HT-29 (cell line): ENCODE results near the gene NFAM1. TPM values are rescaled to one million over a fixed set of nuclear protein-coding genes. Genes with fewer than 3 reads are reported as not detected.
A peak's percentile ranks its signal among the peaks of the same experiment; 100 is the strongest.

ENCODE experiments used
- DNase-seq: peaks from one replicate; pipeline ENCODE4 v3.0.0-alpha.2; 2015; ENCODE audit warnings: low spot score
- total RNA-seq: library from RNA; depleted of rRNA; stranded (reverse); fragments of >200 nt; shearing (Covaris generic); gene quantifications from 2 replicates; pipeline ENCODE4 v1.2.3, GENCODE V29; 2014; rRNA removed

NFAM1 gene, protein sequence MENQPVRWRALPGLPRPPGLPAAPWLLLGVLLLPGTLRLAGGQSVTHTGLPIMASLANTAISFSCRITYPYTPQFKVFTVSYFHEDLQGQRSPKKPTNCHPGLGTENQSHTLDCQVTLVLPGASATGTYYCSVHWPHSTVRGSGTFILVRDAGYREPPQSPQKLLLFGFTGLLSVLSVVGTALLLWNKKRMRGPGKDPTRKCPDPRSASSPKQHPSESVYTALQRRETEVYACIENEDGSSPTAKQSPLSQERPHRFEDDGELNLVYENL
- not detected in 2 replicates for total RNA-seq

DNA sequence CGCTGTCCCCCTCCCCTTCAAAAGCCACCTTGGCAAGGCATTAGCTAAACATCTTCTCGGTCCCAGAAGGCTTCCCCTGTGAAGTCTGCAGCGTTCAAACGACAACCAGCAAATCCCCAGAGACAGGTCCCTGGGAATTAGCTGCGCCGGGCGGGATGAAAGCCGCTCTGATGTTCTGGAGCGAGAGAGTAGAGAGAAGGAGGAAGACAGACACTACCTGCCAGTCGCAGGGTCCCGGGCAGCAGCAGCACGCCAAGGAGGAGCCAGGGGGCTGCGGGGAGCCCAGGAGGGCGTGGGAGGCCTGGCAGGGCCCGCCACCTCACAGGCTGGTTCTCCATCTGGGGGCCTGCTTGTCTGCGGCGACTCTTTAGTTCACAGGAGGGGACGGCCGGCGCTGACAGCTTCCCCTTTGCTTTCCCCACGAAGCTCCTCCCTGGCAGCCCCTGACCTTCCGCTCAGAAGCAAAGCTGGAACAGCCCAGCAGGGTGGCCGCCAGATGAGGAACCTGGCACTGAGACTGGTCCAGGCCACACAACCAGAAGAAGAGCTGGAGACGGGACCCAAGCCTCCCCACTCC, at the start of gene NFAM1:
TSS of gene NFAM1 (minus strand) at position 384 of the 577 bp plus-strand sequence. CDS start at position 338, 46 bp downstream.
- no peak for DNase-seq

DNA sequence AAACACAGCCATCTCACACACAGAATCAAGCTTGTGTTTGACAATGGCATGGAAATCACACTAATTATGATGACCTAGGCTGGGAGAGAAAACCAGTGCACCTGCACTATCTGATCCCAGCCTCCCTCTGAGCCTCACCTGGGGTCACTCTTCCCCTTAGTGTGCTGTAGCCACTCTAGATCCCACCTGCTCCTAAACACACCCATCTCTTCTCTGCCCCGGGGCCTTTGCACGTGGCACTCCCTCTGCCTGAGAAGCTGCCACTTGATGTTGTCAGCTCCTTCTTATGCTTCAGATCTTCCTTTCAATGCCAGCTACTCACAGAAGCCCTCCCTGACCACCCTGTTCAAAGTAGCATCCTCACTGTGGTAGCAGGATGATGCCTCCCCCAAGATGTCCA, 42.9 kb upstream of the NFAM1 start:
- no peak for DNase-seq

DNA sequence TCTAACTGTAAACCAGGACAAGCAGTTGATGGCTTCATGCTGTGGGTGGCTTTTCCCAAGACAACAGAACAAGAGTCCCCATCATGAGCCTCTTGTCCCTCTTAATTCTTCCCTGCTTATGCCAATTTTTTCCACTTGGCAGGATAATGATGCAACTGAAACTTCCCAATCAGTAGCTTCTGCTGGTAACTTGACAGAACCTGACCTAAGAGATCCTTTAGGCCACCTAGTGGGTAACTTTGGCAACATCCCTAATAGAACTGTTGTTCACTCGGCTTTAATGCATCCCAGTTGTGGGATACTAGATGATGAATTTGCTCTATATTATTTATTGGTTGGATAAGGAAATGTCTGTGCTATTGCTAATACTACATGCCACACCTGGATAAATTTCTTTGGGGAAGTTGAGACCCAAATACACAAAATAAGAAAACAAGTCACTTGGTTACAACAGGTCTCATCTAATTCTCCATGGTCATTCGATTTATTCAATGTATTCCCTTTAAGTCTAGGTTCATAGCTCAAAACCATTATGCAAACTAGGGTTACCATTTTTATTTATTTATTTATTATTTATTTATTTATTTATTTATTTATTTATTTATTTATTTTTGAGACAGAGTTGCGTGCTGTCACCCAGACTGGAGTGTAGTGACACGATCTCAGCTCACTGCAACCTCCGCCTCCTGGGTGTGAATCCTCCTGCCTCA, 41.4 kb upstream of the NFAM1 start:
- DNase-seq = peak; percentile 78

DNA sequence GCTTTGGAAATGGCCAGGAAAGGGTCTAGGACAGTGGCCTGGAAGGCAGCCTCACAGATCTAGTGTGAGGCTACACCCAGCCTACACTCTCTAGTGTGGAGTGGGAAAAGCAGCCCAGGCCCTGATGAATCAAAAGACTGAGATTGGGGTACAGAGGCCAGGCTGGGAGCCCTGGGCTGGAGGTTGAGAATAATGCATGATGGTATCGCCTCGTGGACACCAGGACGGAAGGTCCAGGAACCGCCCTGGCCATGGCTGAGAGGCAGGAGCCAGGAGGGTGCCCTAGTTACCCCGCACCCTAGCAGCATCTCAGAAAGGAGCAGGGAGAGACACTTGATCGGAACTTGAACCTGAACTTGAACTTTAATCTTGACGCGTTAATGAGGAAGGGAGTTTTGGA, 40.5 kb upstream of the NFAM1 start:
- no peak for DNase-seq

DNA sequence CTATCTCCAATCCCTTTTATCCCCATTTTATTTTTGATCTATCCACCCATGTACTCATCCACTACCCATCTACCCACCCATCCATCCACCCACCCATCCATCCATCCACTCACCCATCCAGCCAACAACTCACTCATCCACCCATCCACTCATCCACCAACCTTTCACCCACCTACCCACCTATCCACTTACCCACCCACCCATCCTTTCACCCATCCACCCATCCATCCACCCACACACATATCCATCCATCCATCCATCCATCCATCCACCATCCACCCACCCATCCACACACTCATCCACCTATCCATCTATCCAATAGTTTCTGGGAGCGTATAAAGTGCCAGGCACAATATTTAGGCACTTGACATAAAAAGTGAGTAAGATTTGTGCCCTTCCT, 39.2 kb upstream of the NFAM1 start:
- DNase-seq = no peak

DNA sequence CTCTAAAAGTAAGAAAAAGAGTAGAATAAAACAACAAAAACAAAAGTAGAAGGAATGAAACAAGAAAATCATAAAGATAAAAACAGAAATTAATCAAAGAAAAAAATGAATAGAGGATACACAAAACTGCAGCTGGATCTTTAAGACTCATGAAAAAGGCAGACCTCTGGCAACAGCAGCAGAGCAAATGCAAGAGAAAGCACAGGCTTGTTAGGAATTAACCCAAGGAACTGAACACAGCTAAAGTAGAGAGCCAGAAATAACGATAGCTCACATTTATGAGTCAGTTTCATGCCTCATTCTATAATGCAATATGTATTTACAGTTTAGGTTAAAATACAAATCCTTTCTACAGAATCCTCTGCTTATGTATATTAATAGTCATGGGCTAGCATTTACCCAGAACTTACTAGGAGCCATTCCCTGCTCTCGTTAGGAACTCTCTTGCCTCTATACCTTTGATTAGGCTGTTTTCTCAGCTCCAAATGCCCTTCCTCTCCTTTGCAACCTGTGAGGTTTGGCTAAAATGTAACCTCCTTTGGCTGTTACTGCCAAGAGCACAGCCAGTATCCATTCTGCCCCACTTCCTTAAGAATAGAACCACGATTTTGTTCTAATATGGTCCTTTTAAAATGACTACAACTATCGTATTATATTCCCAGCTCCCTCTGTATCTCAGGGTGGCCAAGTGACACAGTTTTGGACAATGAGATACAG, 38.3 kb upstream of the NFAM1 start:
- no peak for DNase-seq

DNA sequence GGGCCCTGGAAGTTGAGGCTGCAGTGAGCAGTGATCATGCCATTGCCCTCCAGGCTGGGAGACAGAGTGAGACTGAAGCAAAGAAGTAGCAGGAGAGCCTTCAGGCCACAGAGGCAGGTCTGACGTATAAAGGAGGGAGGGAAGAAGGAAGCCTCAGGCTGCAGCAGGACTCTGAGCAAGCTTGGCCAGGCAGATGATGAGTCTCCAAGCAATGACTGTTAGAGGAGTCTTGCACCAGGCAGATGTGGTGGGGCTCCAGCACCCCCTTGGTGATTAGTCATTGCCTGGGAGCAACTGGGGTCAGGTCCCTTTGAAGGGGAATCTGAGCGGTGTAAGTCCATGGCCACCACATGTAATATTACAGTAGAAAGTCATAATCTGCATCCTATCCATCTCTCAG, 36.6 kb upstream of the NFAM1 start:
- DNase-seq = no peak

DNA sequence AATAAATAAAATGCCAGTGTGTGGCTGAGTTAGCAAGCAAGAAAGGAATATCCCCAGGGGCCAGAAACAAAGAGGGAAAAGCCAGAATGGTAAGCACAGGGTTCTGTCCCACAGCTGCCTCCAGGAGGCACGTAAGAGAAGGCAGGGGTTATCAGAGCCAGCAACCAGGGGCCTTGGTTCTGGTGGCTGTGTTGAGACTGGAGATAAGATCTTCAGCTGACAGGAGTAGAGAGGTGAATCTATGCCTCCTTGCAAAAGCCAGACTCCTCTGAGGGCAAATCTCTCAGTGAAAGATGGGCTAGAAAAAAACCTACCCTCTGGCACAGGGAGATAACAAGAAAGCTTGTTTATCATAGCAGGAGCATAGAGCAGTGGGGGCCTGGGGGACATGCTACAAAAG, 29.8 kb upstream of the NFAM1 start:
- DNase-seq = no peak

DNA sequence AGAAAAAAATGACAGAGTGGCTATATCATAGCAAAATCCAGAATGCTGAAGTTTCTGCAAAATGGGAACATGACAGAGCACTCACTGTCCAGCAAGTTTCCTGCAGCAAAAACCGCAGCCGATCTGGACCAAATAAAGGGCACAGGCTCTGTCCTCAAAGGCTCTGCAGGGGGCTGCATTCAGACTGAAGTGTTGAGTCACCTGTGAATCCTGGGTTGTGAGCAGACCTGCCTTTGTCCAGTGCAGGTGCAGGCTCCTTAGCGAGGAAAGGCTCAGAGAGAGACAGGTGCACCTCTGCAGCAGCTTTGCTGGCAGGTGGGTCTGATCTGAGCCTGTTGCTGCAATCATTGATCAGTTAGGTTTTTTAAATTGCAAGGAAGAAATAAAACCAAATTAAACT, 29.3 kb upstream of the NFAM1 start:
- DNase-seq = no peak

DNA sequence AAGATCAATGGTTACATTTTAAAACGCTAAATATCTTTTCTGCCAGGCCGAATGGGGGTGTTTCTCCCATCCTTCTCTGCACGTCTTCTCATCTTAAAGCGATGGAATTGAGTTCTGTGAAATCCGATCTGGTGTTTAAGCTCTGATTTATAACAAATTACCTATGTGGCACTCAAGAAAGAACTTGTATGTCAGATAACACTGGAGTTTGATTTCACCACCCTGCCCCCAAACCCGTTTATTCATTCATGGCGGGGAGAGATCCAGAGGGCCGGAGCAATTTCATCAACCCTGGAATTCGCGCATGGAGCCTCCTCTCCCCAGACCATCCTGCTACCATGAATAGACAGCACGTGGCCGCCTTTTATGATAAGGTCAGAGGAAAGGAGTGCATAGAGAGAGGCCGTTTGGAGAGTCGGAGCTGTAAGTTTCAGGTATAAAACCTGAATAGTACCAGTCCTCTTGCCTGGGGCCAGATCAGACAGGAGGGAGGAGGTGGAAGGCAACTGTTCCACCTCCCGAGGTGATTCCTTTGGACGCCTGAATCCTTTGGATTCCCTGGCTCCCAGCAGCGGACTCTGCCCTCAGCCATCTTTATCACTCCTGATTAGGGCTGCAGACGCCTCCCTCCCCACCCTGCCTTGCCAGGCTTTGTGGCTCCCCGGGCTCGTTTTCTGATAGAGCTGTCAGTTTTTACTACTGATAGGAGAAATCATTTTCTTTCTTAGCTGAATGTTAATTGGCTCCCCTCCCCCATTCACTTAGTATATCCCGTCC, 27.3 kb upstream of the NFAM1 start:
- DNase-seq = no peak

DNA sequence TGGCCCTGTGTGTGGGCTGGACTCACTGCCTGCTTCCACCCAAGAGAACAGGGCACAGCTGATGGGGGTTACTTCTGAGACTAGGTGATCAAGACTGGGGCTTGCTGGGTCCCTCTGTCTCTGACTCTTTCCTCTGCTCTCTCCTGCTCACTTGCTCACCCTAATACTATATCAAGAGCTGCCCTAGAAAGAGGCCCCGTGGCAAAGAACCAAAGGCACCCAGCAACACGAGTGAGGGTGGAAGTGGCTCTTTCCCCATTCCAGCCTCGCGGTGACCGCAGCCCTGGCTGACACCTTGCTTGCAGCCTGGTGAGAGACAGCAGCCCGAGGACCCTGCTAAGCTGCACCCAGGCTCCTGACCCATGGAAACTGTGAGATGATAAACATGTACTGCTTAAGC, 20.7 kb upstream of the NFAM1 start:
- no peak for DNase-seq

DNA sequence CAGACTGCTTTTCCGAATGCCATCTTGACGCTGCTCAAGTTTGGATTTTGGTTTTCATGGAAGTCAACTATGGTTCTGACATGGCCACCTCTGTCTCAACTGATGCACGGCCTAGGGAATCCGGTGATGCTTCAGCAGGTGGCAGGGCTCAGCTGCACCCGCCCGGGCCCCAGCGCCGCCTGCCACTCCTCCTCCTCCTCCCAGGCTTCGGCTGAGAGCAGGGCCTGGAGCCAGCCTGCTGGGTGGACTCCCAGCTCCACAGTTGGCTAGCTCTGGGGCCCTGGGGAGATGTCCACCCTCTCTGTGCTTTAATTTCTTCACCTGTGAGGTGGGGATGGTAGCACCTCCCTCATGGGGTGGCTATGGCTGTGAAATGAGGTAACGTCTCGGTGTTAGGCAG, 20.3 kb upstream of the NFAM1 start:
- DNase-seq = no peak

DNA sequence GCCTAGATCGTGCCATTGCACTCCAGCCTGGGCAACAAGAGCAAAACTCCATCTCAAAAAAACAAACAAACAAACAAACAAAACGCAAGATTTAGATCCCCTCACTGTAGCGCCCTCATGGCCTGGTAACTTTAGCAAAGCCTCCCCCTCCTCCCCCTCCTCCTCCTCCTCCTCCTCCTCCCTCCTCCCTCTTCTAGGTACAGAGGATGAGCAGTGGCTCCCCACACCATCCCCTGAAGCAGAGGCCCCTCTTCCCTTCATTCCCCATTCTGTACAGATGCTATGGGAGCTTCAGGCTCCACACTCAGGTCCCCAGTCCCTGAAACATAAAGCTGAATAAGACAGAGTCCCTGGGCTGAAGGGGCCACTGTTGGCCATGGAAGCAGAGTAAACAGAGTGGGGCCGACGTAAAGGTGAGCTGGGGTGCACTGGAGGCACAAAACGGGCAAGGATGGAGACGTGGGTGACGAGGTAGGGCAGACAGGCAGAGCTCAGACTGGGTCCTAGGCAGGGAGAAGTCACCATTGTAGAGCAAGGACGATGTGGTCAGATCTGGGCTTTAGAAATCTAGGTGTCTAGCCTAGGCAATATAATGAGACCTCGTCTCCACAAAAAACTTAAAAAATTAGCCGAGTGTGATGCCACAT, 19.4 kb upstream of the NFAM1 start:
- DNase-seq = no peak

DNA sequence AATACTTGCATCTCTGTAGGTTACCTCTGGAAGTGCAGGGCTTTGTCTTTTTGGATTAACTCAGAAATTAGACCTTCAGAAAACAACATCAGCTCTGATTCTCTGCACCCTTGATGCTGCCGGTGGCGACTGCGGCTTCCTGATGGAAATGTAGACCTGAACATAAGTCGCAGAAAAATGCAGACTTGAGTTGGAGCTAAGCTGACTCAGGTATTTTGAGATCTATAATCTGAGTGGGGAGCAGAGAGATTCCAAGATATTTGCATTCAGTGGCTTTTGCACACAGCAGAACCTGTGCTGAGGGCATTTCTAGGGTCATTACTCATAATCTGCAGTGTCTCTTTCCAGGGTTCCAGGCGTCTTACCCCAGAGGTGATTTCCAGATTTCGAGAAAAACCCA, 18.7 kb upstream of the NFAM1 start:
- no peak for DNase-seq

DNA sequence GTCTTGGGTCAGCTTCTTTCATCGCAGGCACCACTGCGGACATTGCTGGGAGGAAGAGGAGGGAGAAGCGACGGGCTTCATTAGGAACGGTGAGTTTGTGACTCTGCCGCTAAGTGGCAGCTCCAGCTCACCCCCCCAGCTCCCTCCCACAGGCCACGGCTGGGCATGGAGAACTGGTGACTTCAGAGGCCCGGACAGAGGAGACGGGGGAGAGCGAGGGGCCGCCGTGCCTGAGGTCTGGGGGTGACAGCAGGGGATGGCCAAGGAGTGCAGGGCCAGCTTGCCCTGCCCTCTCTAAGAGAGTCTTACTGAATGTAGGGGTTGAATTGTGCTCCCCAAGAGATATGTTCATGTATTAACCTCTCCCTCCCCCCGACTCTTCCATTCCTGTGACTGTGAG, 13.9 kb upstream of the NFAM1 start:
- no peak for DNase-seq

DNA sequence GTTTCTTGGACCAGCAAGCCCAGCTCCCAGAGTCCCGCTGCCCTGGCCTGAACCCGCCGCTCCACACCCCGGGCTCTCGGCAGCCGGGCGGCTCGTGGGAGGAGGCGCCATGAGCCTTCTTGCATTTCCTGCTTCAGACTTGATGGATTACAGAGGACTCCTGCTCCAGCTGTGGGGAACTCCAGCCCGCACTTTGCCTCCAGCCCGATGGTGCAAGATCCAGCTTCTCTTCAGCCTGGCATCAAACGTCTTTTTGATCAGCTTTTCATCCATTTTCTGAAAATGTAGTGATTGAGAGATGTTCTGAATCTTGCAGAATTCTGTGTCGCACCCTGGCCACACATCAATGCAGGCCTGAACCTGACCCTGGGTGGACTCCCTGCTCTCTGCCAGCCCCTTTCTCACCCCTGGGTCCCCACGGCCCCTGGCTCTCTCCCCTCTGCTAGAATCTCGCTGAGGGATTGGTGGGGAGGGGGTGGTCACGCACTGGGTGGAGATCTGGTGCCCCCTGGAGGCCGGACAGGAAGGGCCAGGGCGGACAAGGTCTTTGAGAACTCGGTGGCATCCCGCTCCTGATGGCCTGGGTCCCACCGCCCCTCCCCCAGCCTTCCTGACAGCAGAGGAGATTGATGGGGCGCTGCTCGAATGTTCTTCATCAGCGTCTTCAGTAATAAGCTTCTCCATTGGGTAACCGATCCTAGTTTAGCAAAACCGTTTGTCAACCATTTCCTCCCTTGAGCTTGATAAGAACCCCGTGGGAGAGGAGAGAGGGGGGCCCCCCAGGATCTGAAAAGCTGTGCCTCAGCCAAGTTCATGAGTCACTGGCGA, 12.1 kb upstream of the NFAM1 start:
- DNase-seq = peak; percentile 69

DNA sequence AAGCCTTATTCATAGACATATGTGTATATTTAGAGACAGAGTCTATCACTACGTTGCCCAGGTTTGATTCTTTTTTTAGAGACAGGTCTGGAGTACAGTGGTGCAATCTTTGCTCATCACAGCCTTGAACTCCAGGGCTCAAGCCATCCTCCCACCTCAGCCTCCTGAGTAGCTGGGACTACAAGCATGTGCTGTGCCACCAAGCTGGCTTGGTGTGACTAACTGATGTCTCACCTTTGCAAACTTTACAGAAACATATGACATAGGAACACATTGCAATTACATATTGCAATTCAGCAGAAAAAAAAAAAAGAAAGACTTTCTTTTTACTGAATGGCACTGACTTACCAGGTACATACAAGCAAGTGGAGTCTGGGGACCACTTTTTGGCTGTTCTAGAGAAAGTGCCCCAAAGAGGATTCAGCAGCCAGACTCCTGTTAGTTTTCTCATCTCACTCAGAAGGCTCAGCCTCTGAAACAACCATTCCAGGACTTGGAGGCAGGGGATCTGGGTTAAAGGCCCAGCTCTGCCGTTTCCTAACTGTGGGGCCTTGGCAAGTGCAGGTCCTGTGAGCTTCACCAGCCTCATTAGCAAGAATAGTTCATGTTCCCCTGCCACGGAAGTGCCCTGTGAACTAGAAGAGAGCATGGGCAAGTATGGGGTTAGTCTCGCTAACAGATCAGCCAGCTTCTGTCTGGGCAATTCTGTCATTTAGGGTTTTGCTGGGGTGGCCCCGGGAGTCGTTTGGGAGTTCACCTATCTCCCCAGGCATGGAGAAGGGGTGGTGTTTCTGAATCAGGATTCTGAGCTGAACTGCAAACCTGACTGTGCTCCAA, 11.3 kb upstream of the NFAM1 start:
- no peak for DNase-seq

DNA sequence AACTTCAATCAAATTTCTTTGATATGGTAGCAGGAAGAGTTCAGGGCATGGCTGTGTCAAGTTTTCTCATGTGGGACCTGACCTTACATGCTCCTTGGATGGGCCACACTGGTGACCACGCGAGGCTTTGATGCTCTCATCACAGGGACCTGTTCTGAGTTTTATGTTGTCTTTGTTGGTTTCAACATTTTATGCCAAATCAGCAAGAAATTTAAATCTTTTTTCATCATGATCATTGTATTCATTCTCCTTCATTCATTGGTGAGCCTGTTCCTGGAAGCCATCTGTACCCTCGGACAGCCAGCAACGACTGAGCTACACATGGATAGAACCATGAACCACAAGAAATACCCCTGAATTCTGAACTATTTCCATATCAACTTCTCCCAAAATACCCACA, 10.5 kb upstream of the NFAM1 start:
- DNase-seq = no peak

DNA sequence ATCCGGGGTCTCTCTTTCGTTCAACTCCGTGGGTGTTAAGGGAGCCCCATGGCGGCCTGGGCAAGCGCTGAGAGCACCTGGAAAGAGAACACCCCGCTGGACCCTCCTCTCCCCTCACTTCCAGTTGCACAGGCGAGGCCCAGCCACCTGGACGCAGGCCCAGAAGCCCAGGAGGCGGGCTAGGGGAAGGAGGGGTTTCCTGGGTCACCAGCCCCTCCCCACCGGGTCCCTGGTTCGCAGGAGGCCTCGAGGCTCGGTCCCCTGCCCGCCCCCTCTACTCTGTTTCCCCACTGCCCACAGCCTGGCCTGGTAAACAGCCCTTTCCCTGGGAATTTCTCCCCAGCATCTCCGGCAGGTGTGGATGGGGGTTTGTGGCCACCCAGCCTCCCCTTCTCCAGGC, 8.5 kb upstream of the NFAM1 start:
- no peak for DNase-seq
